ENCODE results near the gene ACBD6. TPM values are rescaled to one million over a fixed set of nuclear protein-coding genes. Genes with fewer than 3 reads are reported as not detected.
"Not testable (repeated sequence)": the region's sequence is repeated elsewhere in the genome, so short reads cannot be mapped to it uniquely, and the experiment has no call there.

ACBD6 gene
- total RNA-seq, 1 donor from 2014 or later: 33.4 TPM

GRCh38 chr1:180501865-180502360 is 464 bp downstream of the ACBD6 start:
- intact Hi-C loops (cut with DNase I): no loop called here
- ATAC-seq: no peak
- no peak for DNase-seq (ENCODE audit: low spot score)

- DNase-seq (ENCODE audit: low spot score) (no peak), ATAC-seq (no peak)
- intact Hi-C loops (cut with DNase I): no loop called here
Observed at GRCh38 chr1:180500689-180501088, 1.7 kb downstream of the ACBD6 start.

- DNase-seq (ENCODE audit: low spot score): no peak
- ATAC-seq: no peak
- intact Hi-C loops (cut with DNase I): no loop called here
Observed at GRCh38 chr1:180498594-180498993, 3.8 kb downstream of the ACBD6 start.

GRCh38 chr1:180497826-180498225 is 4.6 kb downstream of the ACBD6 start:
- DNase-seq (ENCODE audit: low spot score) (no peak), ATAC-seq (no peak)
- intact Hi-C loops (cut with DNase I): no loop called here

- no peak for ATAC-seq
- no peak for DNase-seq (ENCODE audit: low spot score)
- intact Hi-C loops (cut with DNase I): no loop called here
Observed at GRCh38 chr1:180494370-180494769, 8.0 kb downstream of the ACBD6 start.

GRCh38 chr1:180489976-180490375 is 12.4 kb downstream of the ACBD6 start:
- DNase-seq (ENCODE audit: low spot score) (no peak), ATAC-seq (no peak)
- intact Hi-C loops (cut with DNase I): loop anchor here (10.0 kb wide), 1 partner anchor 305 kb away; no protein-coding TSS in a partner anchor

GRCh38 chr1:180489313-180489712 is 13.1 kb downstream of the ACBD6 start:
- intact Hi-C loops (cut with DNase I): loop anchor here (10.0 kb wide), 1 partner anchor 305 kb away; no protein-coding TSS in a partner anchor
- DNase-seq (ENCODE audit: low spot score): no peak
- ATAC-seq: no peak

GRCh38 chr1:180488661-180489060 is 13.7 kb downstream of the ACBD6 start:
- intact Hi-C loops (cut with DNase I): loop anchor here (10.0 kb wide), 1 partner anchor 304 kb away; no protein-coding TSS in a partner anchor
- ATAC-seq (no peak), DNase-seq (ENCODE audit: low spot score) (no peak)

- DNase-seq (ENCODE audit: low spot score): no peak
Observed at GRCh38 chr1:180486092-180486491, 16.3 kb downstream of the ACBD6 start.

GRCh38 chr1:180484490-180484889 is 17.9 kb downstream of the ACBD6 start:
- intact Hi-C loops (cut with DNase I): loop anchor here (10.0 kb wide), 1 partner anchor 300 kb away; no protein-coding TSS in a partner anchor
- ATAC-seq (no peak), DNase-seq (ENCODE audit: low spot score) (no peak)

More at GRCh38 chr1:180486092-180486491, 16.3 kb downstream of the ACBD6 start:
- intact Hi-C loops (cut with DNase I): loop anchor here (10.0 kb wide), 1 partner anchor 301 kb away; no protein-coding TSS in a partner anchor
- ATAC-seq: no peak

- DNase-seq (ENCODE audit: low spot score): no peak
- intact Hi-C loops (cut with DNase I): loop anchor here (10.0 kb wide), 1 partner anchor 298 kb away; no protein-coding TSS in a partner anchor
- peak; percentile 36 for ATAC-seq
Observed at GRCh38 chr1:180482425-180483275, 19.7 kb downstream of the ACBD6 start.

- DNase-seq (ENCODE audit: low spot score) (no peak), ATAC-seq (no peak)
- intact Hi-C loops (cut with DNase I): no loop called here
Observed at GRCh38 chr1:180470031-180470430, 32.3 kb downstream of the ACBD6 start.

- ATAC-seq (no peak), DNase-seq (ENCODE audit: low spot score) (no peak)
- intact Hi-C loops (cut with DNase I): no loop called here
Observed at GRCh38 chr1:180468311-180468710, 34.1 kb downstream of the ACBD6 start.

GRCh38 chr1:180462102-180462501 is 40.3 kb downstream of the ACBD6 start:
- DNase-seq (ENCODE audit: low spot score) (no peak), ATAC-seq (no peak)
- intact Hi-C loops (cut with DNase I): no loop called here

GRCh38 chr1:180461682-180462081 is 40.7 kb downstream of the ACBD6 start:
- intact Hi-C loops (cut with DNase I); DNase-seq (ENCODE audit: low spot score); ATAC-seq: not testable (repeated sequence)

- intact Hi-C loops (cut with DNase I): no loop called here
- ATAC-seq: no peak
- DNase-seq (ENCODE audit: low spot score): no peak
Observed at GRCh38 chr1:180458807-180459206, 43.6 kb downstream of the ACBD6 start.

GRCh38 chr1:180456191-180456590 is 46.2 kb downstream of the ACBD6 start:
- DNase-seq (ENCODE audit: low spot score): no peak
- no peak for ATAC-seq
- intact Hi-C loops (cut with DNase I): no loop called here

- ATAC-seq (no peak), DNase-seq (ENCODE audit: low spot score) (no peak)
- intact Hi-C loops (cut with DNase I): no loop called here
Observed at GRCh38 chr1:180451504-180451903, 50.9 kb downstream of the ACBD6 start.

GRCh38 chr1:180444522-180444921 is 57.9 kb downstream of the ACBD6 start:
- no peak for ATAC-seq
- DNase-seq (ENCODE audit: low spot score): no peak
- intact Hi-C loops (cut with DNase I): no loop called here

- DNase-seq (ENCODE audit: low spot score): no peak
- intact Hi-C loops (cut with DNase I): no loop called here
- ATAC-seq: no peak
Observed at GRCh38 chr1:180440335-180440734, 62.0 kb downstream of the ACBD6 start.
